HG03378 (cell line): ENCODE data around the gene ASTL.
"Not testable (repeated sequence)": the region's sequence is repeated elsewhere in the genome, so short reads cannot be mapped to it uniquely, and the experiment has no call there.

Experiments
- ATAC-seq: cut with Tn5 transposase; IDR thresholded peaks from one replicate; pipeline ENCODE4 v1.9.1; 2021; ENCODE audit warnings: mild to moderate bottlenecking, moderate library complexity; ENCODE audit not compliant: unreplicated experiment

The ASTL gene

DNA sequence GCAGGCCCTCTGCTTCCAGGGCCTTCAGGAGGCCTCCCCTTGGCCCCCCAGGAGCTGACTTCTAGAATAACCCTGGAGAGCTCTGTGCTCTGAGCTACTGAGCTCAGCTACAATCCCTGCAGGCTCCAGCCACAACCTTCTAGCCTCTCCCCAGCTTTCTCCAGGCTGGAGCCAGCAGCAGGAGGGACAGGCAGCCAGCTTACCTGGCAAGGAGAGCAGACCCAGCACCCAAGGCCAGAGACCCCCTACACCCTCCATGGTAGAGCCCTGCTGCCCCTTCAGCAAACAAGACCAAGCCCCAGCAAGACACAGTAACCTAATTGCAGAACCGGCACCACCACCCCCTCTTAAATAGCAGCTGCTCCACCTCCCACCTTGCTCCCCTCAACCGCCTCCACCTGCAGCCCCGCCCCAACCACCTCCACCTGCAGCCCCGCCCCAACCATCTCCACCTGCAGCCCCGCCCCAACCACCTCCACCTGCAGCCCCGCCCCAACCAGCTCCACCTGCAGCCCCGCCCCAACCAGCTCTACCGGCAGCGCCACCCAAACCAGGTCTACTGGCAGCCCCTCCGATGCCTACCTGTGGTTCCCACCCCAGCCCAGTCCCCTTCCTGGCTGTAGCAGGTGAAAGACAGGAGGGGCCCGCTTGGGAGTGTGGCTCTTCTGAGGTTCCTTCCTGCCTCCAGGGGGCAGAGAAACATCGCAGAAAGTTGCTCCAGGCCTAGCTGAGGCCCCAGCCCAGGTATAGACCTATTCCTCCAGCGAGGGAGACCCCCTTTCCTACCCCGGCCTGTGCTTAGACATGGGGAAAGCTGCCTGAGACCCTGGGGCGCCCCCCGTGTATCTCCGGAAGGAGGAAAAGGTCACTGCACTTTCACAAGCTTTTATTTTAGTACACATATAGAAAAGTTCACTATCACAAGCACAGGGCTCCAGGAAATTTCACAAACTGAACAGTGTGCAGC lies at the start of gene ASTL:
ASTL (minus strand) TSS at position 324 of the 967 bp plus-strand sequence; CDS start at position 258, 66 bp downstream.
- ATAC-seq = no peak

DNA sequence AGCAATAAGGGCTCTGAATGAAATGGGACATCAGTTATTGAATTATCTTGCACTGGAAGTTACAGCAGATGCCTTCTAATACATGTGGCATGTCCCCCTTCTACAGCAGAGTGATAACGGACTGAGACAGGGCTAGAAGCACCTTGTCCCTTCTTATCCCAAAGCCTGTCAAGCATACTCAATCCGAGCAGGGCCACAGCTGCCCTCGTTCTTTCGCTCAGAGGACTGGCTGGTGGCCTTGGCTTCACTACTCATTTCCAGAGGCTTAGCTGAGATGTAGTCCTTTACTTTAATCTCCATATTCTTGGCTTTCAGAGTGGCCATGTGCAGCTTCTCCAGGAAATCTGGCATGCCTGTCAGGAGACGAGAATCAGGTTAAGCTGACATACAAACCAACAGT lies 48.3 kb upstream of the ASTL start:
- ATAC-seq = no peak

DNA sequence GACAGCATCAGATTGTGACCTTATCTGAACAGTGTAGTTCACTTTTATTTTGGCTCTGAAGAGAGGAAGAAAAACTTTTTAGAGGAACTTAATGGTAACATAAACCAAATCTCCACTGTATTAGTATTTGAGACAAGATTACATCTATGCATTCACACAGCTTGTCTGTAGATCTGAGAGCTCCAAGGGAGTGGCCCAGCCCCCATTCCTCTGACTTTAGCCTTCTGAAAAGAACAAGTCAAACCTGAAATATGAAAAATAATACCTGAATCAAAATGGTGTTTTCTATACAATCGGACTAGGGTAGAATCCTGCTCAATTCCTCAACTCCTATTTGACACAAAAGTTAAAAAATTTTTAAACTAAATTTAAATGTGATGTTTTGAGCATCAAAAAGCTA lies 47.2 kb upstream of the ASTL start:
- no peak for ATAC-seq

DNA sequence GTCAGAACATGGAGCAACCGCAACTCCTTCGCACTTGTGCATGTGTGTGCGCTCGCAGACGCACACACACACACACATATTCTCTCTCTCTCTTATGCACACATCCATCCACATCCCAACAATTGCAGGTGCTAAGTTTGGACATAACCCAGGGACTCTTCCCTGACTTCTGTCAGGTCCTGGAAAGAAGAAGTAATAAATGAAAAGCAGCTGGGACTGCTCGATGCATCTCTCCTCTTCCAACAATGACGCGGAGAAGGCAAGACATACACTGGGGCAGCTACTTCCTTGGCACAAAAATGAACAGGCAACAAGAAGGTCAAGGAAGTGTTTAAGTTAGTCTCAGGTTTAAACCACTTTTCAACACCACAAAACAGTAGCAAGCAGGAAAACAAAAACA lies 46.7 kb upstream of the ASTL start:
- no peak for ATAC-seq

DNA sequence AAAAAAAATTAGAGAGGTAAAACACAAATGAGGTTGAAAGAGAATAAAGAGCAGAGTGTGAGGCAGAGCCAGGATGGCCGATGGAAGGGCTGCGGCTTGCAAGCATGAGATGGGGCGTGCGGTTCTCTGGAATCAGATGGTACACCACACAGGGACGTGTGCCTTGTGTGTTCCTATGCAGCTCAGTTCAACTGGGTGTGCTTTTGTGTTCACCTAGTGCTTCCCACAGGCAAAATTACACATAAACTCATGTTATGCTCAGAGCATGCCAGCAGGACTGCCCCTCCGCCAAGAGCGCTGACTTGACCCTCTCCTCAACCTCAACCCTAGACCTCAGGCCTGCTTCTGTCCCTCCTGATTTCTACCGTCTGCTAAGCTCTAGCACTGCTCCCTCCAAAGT lies 45.9 kb upstream of the ASTL start:
- ATAC-seq = no peak

DNA sequence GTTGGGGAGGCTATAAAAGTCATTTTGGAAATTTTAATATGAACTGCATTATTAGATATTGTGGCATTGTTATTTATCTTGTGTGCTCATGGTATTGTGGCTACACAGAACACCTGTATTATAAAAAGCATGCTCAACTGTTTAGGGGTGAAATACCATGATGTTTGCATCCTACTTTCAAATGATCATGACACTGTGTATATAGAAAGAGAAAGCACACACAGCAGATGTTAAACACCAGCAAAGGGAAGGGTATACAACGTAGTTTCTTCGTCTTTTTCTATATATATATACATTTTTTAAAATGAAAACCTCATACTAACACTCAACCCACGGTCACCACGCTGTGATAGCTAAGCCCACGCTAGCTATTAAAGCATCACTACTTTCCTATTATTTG lies 43.2 kb upstream of the ASTL start:
- ATAC-seq = no peak

DNA sequence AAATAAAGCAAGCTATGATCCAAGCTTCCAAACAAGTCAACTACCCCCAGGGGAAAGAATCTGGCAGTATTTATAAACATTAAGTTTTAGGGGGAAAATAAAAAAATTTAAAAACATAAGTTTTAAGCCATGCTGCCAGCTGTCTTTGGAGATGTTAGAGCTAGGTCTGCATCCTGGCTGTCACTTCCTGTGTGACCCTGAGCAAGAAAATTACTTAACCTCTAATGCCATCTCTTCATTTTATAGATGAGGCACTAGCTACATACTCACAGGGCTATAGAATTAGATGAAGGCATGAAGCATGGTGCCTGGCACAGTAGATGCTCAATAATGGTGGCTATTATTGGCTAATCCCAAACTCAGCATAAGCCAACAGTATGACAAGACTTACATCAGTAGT lies 42.2 kb upstream of the ASTL start:
- ATAC-seq = no peak

DNA sequence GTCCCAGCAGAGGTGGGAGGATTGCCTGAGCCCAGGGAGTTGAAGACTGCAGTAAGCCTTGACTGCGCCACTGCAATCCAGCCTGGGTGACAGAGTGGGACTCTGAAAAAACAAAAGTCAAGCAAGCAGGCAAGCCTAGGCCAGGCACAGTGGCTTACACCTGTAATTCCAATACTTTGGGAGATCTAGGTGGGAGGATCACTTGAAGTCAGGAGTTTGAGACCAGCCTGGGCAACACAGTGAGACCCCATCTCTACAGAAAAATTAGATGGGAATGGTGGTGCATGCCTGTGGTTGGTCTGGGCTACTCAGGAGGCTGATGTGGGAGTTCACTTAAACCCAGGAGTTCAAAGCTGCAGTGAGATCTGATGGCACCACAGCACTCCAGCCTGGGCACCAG lies 41.7 kb upstream of the ASTL start:
- ATAC-seq = no peak

DNA sequence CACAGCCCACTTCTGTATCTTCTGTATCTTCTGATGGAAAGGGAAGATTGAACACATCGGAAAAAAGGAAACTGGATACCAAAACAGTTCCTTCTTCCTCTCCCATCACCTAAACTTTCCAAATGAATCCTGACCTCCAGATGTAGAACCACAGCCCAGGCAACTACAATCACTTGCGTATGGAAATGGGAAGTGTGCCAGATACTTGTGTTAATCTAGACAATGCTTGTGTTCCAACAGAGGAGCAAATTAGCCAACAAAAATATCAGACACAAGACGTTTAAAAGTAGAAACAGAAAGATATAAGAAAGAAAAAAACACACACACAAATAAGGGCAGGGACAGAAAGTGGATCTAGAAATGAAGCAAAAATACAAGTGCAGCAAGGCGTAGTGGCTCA lies 38.4 kb upstream of the ASTL start:
- ATAC-seq = no peak

DNA sequence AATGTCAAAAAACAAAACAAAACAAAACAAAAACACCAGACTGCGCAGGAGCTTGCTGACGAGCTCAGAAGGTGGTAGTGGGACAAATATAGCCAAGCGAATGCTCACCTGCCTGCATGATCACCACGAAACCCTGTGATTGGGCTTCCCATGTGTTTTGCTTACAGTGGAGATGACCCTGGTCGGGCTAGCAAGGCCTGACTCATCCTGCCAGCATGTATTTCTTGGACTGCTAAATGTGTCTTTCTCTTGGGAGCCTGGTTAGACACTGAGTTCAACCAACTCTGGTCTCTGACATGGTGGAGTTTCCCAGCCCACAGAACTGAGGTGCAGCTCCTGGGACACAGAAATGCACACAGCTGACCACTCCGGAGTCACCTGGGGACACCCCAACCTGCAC lies 37.6 kb upstream of the ASTL start:
- ATAC-seq = no peak

DNA sequence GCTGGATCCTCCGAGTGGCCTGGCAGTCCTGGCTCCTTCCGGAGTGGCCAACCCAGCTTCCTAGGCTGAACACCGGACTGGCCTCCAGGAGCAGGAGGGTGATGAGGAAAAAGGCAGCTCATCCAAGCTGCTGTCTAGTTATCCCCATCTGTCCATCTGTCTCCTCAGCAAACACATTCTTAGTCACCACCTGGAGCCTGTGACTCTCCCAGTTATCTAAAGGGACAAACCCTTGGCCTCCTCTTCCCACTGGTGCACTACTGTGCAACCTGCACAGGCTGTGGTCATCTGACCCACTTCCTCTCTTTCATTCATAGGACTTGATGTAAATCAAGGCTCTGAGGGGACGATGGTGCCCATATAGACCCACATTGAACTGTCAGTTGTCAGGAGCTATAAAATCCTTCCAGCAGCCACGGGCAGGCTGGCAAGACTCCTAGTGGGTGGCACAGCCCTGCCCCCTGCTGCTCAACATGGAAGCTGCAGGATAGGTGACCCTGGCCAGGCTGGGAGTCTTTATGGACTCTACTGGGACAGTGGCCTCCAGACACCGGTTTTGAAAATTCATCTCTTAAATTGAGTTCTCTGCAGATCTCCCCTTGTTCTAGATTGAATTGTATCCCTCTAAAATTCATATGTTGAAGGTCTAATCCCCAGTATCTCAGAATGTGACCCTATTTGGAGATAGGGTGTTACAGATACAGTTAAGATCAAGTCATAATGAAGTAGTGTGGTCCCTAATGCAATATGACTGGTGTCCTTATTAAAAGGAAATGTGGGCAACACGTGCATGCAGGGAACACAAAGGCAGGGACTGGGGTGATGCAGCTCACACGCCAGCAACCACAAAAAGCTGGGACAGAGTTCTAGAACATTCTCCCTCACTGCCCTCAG lies 36.2 kb upstream of the ASTL start:
- peak; percentile 68 for ATAC-seq

DNA sequence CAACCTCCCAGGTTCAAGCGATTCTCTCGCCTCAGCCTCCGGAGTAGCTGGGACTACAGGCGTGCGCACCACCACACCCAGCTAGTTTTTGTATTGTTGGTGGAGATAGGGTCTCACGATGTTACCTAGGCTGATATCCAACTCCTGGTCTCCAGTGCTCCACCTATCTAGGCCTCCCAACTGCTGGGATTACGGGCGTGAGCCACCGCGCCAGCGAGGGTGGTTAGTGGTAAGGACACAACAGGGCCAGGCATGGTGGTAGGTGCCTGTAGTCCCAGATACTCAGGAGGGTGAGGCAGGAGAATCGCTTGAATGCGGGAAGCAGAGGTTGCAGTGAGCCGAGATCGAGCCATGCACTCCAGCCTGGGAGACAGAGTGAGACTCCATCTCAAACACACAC lies 33.5 kb upstream of the ASTL start:
- no peak for ATAC-seq

DNA sequence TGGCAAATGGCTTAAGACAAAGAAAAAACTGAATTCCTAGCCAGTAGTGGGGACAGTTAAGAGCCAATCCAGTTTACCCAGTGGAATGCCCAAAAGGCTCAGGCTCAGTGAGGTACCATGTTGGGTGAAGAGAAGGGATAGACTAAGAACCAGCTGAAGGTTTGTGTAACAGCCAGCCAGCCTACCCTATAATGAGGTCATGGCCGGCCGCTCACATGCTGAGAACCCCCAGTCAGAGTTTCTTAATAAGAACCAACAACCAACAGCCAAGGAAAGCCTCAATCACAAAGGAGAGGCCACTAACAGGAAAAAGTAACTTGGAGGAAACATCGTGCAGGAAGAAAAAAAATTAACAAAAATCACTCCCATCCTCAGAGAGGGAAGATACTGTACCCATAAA lies 32.3 kb upstream of the ASTL start:
- ATAC-seq = no peak

DNA sequence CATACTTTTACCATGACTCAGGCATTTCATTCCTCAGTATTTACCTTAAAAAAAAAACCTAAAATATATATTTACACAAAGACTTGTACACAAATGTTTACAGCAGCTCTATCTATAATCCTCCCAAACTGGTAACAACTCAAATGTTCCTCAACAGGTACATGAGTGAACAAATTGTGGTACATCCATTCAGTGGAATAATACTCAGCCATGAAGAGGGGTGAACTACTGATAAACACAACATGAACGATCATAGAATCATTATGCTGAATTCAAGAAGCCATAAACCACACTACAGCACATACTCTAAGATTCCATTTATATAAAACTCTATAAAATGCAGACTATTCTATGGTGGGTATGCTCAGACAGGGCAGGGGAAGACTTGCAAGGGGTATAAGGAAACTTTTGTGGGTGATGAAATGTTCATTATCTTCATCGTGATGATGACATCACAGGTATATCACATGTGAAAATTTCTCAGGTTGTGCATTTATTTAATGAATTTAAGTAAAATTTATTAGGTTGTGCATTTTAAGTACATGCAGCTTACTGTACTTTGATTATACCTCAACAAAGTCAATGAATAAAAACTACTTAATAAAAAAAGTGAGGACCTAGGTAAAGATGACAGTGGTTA lies 31.7 kb upstream of the ASTL start:
- no peak for ATAC-seq

DNA sequence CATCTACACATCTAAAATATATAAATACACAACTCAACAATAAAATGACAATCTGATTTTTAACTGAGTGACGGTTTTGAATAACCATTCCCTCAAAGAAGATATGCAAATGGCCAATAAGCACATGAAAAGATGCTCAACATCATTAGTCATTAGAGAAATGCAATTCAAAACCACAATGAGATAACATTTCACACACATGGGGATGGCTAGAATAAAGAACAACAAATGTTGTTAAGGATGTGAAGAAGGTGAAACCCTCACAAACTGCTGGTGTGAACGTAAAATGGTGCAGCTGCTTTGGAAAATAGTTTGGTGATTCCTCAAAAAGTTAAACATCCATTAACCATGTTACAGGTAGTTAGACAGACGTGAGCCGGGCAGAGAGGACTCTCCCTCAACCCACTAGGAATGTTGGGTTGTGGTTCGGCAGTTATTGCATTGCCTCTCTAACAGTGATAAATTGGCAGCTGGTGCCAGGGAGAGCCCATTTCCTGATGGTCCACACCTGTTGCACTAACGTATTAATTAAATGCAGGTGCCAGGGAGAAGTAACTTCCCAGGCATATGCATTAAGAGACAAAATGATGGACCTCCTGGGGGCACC lies 29.2 kb upstream of the ASTL start:
- ATAC-seq = no peak

DNA sequence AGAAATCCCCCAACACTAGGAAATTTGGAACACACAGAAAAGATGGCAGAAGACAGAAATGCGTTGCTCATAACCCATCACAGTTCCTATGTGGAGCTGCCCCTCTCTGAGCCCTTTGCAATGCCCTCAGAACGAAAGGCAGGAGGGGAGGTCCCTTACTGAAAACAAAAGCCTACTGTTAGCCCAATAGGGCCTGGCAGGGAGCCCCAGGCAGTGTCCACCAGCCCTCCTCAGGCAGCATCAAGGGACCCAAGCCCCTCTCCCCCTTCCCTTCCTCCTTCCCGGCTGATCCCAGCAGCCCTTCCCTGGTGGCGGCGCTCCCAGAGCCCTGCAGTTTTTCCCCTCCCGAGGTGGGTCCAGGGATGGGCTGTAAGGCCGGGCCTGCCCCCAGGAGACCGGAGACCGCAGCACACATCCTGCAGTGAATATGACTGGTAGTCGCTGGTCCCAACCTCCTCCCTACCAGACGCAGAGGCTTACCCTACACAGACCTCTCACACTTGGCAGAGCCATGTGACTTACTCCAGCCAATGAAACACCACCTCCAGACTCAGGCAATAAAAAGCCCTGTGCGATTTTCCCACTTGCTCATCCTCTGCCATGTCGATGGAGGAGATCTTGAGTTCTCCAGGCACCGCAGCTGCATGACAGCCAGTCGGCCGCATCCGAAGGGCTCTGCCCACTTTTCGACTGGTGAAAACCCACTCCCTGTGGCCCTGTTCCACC lies 26.3 kb upstream of the ASTL start:
- peak; percentile 74 for ATAC-seq

DNA sequence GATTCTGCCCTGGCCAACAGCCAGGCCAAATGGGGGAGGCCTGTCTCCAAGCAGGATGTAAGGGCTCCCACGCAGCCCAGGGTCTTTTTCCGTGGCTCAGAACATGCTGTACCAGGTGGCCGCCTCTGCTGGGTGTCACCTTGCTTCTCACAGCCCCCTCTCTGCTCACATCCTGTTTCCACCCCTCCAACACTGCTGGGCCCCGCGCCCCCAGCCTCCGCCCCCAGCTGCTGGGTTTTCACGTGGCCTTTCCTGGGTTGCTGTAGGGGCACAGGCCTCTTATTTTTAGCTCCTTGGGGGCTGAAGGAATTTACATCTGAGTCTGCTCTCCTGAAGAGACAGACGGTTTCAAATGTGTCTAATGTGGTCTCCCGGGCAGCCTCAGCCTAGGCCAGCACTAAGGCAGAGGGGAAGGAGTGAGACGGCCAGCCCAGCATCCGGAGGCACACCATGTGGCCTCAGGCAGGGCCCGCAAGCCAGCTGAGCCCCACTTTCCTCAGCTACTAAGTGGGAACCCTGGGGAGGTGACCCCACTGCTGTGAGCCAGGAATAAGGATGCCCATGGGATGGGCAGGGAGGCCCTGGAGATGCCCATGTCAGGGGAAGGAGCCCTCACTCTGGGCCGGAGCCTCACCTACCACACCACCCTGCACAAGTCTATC lies 25.6 kb upstream of the ASTL start:
- peak; percentile 52 for ATAC-seq

DNA sequence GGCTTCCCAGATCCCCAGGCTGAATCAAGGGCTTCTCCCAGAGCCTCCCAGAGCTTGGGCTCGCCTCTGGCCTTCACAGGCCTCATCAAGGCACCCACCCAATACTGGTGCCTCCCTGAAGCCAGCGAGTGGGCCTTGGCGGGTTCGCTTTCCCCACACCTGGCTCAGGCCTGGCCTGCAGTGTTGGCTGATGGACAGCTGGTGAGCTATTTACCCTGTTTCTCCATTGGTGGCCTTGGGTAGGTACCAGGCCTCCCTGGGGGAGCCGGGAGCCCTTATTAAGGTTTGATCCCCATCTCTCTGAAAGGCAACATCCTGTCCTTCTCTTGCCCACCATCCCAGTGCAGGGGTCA lies 25.1 kb upstream of the ASTL start:
- no peak for ATAC-seq

DNA sequence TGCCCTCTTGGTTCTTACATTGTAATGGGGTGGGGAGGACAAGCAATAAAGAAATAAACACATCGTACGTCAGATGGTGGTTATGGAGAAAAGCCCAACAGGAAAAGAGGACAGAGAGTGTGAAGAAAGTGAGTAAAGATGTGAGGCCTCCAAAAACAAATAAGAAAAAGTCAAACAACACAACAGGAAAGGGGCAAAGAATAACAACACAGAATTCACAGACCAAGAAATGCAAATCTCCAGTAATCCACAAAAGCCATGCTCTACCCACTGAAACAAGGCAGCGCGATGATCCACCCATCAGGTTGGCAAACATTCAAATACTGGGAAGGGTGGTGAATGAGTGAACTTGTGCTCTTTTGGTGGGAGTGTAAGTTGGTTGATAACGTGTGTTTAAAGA lies 23.6 kb upstream of the ASTL start:
- no peak for ATAC-seq

DNA sequence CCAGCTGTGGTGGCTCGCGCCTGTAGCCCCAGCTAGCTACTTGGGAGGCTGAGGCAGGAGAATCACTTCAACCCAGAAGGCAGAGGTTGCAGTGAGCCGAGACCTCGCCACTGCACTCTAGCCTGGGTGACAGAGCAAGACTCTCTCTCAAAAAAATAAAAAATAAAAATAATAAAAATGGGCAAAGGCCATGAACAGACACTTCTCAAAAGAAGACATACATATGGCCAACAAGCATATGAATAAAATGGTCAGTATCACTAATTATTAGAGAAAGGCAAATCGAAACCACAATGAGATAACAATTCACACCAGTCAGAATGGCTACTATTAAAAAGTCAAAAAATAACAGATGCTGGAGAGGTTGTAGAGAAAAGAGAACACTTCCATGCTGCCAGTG lies 22.1 kb upstream of the ASTL start:
- not testable (repeated sequence) for ATAC-seq
